Measurements from ENCODE around the gene COQ9.
"Not testable (repeated sequence)": the region's sequence is repeated elsewhere in the genome, so short reads cannot be mapped to it uniquely, and the experiment has no call there.

COQ9 gene

DNA sequence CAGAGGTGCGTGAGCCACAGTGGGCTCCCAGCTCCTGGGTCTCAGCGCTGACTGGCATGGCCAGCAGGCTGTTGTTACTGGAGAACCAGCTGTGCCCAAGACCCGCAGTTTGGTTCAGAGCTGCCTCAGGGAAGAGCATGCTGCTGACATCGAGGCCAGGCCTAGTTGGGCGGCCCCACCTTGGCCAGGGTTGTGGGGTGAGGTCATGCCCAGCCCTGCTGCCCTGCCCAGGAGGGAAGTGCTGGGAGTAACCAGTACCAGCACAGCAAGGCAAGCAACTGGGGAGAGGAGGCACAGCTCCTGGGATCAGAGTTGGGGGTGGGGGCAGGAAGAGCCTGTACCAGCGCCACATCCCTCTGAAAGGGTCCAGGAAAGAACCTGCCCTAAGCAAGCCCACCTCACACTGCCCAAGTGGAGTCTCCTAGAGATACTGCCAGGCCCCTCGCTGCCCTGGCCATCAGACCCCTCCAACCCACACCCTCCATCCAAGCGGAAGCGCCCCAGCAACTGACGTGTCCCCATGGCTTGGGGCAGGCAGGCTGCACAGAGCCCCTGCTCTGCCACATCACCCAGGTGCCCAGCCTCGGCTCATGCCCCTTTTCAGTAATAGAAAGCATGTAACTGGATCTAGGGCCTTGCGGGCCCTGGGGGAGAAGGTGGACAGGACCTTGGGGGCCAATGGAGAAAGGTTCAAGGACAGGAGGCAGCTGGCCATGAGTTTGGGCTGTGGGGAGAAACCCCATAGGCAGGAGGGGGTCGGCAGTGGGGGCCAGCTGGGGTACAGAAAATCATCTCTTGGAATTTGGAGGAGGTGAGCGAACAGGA, 38.0 kb downstream of the COQ9 start:
- DNase-seq (ENCODE audit: low read depth in 2 of 2): no peak

GRCh38 chr16:57485916-57486857, 38.9 kb downstream of the COQ9 start, which contains the start of gene DOK4:
Gene DOK4, minus strand, starts transcription at chr16:57486493. Its CDS starts 6,986 bp downstream, at chr16:57479507.
- DNase-seq (ENCODE audit: low read depth in 2 of 2): peak; percentile 60 to 82

DNA sequence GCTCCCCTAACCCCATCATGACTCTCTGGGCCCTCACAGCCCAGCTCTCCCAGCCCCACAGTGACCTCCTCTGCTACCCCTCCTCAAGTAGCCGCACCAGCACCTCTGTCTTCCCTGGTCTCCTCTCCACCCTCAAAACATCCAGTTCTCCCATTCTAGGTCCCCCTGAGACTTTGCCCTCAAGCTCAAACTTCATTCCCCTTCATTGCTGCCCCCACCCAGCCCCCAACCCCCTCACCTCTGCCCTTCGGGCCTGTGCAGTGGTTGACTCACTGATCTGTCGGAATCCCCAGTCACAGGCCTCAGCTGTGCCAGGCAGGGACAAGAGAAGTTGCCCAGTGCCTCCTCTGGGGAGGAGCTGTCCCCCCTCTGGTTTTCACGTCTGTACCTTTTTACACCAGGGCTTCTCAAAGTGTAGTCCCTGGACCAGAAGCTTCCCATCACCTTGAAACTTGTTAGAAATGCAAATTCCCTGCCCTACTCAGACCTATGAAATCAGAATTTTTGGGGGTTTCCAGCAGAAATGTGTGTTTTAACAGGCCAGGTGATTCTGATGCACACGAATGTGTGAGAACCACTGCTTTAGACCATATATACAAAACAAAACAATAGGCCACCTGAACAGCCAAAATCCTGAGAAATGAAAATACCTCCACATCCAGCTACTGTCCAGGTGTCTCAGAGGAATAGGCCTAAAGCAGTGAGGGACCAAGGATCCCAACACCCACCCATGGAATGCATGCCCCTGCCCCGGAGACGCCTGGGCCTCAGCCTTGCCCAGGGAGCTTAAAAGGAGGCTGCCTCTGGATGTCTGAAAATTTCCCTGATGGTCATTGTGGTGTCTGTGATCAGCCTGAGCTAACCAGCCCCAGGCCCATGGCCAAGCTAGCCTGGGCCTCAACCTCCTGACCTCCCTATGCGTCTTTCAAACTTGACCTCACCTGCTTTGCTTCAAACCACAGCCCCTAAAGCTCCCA, 39.9 kb downstream of the COQ9 start:
- DNase-seq (ENCODE audit: low read depth in 2 of 2): no peak

- no peak for DNase-seq (ENCODE audit: low read depth in 2 of 2)
Observed at GRCh38 chr16:57489229-57489628, 42.0 kb downstream of the COQ9 start.

DNA sequence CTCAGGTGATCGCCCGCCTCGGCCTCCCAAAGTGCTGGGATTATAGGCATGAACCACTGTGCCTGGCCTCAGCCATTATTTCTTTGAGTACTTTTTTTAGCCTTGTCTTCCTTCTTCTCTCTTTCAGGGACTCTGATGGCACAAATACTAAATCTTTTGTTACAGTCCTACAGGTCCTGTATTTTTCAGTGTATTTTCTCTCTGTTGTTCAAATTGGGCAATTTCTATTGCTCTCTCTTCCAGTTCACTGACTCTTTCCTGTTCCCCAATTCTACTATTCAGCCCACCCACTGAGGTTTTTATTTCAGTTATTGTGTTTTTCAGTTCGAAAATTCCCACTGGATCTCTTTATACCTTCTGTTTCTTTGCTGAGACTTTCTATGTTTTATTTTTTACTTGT, 46.5 kb downstream of the COQ9 start:
- DNase-seq (ENCODE audit: low read depth in 2 of 2): no peak

- DNase-seq (ENCODE audit: low read depth in 2 of 2): no peak
Observed at GRCh38 chr16:57497121-57497520, 49.8 kb downstream of the COQ9 start.

DNA sequence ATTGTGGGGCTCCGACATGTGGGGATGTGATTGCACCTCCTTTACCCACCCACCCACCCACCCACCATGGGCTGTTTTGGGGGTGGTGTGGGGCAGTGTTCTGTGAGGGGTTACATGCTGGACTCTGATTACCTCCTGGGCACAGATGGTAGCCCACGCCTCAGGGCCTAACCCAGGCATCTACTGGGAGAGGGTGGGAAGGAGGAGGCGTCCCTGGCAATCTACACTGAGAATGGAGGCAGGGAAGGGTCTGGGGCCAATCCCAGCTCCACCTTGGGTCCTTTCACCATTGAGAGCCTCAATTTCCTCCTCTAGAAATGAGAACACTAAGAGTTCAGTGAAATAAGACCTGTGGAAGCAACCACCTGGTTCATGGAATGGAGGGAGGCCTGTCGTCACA, 50.8 kb downstream of the COQ9 start:
- DNase-seq (ENCODE audit: low read depth in 2 of 2): no peak

DNA sequence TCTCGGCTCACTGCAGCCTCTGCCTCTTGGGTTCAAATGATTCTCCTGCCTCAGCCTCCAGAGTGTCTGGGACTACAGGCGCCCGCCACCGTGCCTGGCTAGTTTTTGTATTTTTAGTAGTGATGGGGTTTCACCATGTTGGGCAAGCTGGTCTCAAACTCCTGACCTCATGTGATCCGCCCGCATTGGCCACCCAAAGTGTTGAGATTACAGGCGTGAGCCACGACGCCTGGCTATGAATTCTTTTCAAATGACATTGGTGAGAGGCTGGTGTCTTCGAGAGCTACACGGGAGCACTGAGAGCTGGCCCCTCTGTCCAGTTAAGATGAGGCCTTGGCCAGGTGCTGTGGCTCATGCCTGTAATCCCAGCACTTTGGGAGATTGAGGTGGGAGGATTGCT, 52.7 kb downstream of the COQ9 start:
- DNase-seq (ENCODE audit: low read depth in 2 of 2): not testable (repeated sequence)

DNA sequence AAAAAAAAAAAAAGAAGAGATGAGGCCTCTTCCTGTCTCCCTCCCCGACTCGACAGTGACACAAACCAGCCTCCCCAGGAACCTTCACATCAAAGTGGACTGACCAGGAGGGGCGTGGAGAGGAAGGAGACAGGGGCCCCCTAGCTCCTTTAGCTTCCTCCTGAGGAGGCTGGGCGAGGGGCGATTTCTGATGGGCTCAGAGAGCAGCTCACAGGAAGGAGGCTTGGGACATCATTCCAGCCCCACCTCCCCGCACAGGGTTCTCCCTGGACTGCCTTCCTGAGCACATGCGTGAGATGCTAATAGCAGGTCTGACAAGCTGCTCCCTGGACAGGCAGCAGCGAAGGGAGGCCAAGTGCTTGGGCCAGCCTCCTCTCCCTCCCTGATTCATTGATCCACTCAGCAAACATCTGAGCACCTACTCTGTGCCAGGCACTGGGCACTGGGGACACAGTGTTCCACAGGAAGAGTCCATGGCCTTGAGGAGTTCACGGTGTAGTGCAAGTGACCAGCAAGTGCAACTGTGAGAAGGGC, 53.4 kb downstream of the COQ9 start:
- DNase-seq (ENCODE audit: low read depth in 2 of 2): no peak

DNA sequence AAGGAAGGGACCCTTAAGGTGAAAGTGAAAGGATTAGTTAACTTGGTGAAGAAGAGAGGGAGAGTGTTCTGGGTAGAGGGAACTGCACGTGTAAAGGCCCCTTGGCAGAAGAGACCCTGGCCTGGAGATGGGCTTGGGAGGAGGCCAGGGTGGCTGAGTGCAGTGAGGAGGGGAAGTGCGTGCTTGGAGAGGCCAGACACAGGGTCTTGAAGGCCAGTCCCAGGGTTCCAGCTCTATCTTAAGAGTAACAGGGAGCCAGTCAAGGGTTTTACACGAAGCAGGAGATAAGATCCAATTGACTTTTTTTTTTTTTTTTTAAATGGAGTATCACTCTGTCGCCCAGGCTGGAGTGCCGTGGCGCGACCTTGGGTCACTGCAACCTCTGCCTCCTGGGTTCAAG, 54.2 kb downstream of the COQ9 start:
- no peak for DNase-seq (ENCODE audit: low read depth in 2 of 2)

DNA sequence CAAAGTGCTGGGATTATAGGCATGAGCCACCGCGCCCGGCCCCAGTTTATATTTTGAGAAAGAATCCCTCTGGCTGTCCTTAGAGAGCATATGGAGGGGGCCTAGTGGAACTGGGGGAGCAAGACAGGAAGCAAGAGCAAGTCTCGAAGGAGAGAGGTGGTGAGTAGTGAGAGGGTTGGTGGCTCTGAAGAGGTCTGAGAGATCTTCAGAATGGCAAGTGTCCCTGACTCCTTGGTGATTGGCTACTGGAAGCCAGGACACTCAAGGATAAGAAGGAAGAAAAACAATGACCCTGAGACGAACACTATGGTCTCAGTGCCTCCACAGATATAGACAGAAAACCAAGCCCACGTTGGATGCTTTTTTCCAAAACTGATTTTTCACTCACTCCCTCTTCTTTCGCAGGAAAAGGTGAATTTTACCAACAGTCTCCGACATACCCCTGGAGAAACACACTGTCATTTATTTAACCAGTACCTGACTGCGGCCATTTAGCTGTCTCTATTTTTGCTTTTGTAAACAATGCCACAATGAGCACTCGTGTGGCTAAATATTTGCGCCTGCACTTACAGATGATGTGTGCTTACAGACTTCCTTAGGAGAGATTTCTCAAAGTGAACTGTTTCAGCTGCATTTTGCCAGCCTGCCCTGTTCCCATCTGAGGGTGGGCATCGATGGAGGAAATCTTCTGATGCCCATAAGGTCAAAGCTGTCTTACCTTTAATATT, 54.9 kb downstream of the COQ9 start:
- no peak for DNase-seq (ENCODE audit: low read depth in 2 of 2)

- DNase-seq (ENCODE audit: low read depth in 2 of 2): no peak
Observed at GRCh38 chr16:57503366-57503765, 56.1 kb downstream of the COQ9 start.

- DNase-seq (ENCODE audit: low read depth in 2 of 2): no peak
Observed at GRCh38 chr16:57504001-57504400, 56.7 kb downstream of the COQ9 start.

GRCh38 chr16:57504491-57504890, 57.2 kb downstream of the COQ9 start:
- DNase-seq (ENCODE audit: low read depth in 2 of 2): no peak

- no peak for DNase-seq (ENCODE audit: low read depth in 2 of 2)
Observed at GRCh38 chr16:57505169-57505568, 57.9 kb downstream of the COQ9 start.

GRCh38 chr16:57507136-57508034, 60.1 kb downstream of the COQ9 start:
- no peak for DNase-seq (ENCODE audit: low read depth in 2 of 2)

DNA sequence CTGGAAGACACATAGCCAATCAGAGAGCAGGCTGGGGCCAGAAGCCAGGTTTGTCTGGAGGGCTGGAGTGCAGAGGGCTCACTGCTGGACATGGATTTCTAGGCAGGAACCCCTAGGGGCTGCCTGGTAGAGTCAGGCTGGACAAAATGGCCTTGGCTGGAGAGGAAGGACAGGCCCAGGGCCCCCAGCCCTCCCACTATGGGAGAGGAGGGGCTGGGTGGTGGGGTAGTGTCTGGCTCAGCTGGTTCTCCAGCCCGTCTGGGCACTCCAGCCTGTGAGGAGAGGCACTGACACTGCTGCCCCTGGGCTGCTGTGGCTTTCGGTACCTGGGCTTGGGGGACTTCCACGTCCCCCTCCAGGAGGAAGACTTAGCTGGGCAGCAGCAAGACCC, 60.8 kb downstream of the COQ9 start:
- no peak for DNase-seq (ENCODE audit: low read depth in 2 of 2)

GRCh38 chr16:57509231-57509923, 62.1 kb downstream of the COQ9 start:
- DNase-seq (ENCODE audit: low read depth in 2 of 2): no peak

All from stimulated activated CD4-positive, alpha-beta T cell treated with anti-CD3 and anti-CD28 coated beads, Interleukin-12 subunit alpha, Interleukin-12 subunit beta, amount 100 ng/mL, for 24 hours (primary cell).